T follicular helper cell (primary cell): ENCODE data around the gene SLC16A10.
"Not testable (repeated sequence)": the region's sequence is repeated elsewhere in the genome, so short reads cannot be mapped to it uniquely, and the experiment has no call there.

Experiments used
- DNase-seq: peaks from one replicate; pipeline ENCODE4 v3.0.0-alpha.2; 2020; ENCODE audit warnings: low read depth

Gene SLC16A10

DNA sequence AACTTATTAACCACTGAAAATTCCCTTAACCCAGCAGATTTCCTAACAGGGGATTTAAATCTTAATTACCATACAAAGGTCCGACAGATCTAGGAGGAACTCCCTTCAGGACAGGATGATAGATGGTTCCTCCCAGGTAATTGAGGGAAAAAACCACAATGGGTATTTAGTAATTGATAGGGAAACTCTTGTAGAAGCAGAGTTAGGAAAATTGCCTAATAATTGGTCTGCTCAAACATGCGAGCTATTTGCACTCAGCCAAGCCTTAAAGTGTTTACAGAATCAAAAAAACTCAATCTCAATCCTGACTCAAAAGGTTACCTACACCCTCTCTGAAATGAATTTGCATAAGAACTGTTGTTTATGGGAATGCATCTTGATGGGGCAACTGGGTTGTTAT, 45.4 kb downstream of the SLC16A10 start:
- not testable (repeated sequence) for DNase-seq

DNA sequence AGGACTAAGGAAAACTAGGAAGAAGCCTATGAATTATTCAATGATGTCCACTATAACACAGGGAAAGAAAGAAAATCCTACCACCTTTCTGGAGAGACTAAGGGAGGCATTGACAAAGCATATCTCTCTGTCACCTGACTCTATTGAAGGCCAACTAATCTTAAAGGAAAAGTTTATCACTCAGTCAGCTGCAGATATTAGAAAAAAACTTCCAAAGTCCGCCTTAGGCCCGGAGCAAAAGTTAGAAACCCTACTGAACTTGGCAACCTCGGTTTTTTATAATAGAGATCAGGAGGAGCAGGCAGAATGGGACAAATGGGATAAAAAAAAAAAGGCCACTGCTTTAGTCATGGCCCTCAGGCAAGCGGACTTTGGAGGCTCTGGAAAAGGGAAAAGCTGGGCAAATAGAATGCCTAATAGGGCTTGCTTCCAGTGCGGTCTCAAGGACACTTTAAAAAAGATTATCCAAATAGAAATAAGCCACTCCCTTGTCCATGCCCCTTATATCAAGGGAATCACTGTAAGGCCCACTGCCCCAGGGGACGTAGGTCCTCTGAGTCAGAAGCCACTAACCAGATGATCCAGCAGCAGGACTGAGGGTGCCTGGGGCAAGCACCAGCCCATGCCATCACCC, 47.0 kb downstream of the SLC16A10 start:
- not testable (repeated sequence) for DNase-seq

DNA sequence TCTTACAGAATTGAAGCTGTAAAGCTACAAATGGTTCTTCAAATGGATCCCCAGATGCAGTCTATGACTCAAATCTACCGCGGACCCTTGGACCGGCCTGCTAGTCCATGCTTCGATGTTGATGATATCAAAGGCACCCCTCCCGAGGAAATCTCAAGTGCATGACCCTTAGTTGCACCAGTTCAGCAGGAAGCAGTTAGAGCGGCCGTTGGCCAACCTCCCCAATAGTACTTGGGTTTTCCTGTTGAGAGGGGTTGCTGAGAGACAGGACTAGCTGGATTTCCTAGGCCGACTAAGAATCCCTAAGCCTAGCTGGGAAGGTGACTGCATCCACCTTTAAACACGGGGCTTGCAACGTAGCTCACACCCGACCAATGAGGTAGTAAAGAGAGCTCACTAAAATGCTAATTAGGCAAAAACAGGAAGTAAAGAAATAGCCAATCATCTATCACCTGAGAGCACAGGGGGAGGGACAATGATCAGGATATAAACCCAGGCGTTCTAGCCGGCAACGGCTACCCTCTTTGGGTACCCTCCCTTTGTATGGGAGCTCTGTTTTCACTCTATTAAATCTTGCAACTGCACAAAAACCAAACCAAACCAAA, 50.3 kb downstream of the SLC16A10 start:
- DNase-seq = not testable (repeated sequence)

DNA sequence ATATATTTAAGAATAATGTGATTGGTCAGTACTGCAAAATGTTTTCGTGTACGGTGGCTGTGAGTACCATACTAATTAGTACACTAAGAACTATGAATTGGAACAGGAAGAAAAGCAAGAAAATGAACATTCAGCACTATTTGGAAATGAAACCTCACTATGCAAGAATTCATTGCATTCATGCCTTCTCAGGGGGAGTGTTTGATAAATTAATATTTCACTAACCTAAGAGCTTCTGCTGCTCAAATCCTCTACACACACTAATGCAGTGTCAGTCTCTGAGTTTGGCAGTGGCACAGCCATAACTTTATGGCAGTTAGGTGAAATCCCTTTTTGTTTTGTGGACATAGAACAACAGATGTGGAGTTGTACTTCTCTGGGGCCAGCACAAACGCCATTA, 60.1 kb downstream of the SLC16A10 start:
- DNase-seq = no peak

DNA sequence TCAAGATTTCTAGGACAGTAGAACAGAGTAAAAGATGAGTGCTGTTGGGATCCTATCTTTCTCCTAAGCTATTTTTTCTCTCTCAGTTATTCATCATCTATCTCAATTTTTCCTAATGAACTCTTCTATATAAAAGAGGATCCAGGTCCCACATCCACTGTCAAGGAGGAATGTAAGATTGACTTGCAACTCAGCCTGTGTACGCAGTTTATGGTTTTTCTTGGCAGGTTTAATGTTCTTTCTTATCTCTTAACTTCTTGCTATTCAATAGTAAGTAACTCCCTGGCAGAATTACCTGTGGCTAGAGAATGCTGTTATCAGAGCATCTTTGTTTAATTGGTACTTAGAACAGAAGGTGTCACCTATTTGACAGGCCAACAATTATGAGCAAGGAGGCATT, 60.8 kb downstream of the SLC16A10 start:
- DNase-seq = no peak

DNA sequence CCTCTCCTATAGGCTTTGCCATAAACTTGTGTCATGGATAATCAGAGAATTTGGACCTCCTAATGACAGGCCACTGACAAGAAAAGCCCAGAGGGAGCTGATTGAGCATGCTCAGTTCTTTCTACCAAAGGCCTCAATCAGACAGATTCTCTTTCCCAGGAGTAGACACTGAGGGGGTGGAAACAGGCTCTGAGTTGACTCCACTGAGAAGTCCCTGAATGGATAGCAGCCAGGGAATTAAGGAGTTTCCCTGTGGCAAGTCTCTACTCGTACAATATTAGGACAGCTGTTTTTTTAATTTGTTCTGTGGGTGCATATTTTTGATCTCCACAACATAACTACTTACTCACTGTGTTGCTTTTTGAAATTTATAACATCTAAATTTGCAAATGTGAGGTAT, 63.3 kb downstream of the SLC16A10 start:
- no peak for DNase-seq

DNA sequence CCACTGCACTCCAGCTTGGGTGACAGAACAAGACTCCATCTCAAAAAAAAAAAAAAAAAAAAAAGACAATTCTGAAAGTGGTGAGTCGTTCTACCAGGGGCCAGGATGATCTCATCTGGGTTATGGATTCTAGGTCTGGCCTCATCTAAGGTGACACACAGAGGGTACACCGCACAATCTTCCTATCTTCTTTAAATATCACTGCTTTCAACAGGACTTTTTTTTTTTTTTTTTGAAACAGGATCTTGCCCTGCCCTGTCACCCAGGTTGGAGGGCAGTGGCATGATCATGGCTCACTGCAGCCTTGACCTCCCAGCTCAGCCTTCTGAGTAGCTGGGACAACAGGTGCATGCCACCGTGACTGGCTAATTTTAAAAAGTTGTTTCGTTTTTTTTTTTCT, 67.7 kb downstream of the SLC16A10 start:
- DNase-seq = no peak

DNA sequence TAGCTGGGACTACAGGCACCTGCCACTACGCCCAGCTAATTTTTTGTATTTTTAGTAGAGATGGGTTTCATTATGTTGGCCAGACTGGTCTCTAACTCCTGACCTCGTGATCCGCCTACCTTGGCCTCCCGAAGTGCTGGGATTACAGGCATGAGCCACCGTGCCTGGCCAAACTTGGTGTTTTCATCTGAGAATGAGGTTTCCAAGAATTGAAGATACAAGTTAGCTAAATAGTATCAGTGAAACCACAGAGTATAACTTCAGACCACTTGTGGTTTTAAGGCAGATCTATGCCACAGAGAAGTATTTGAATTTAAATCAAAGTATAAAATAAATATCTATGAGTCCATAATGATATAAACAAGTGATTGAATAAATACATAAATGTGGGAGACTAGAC, 70.1 kb downstream of the SLC16A10 start:
- DNase-seq = no peak

DNA sequence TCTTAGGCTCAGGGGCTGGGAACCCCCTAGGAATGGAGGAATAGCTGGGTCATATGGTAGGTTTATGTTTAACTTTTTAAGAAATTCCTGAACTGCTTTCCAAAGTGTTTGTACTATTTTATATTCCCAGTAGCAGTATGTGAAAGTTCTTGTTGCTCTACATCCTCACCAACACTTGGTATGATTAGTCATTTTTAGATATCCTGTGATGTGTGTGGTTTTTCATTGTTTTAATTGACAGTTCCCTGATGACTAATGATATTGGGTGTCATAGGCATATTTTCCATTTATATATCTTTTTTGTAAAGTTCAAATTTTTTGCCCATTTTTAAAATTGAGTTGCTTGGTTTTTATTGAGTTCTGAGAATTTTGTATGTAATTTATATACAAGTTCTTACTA, 72.3 kb downstream of the SLC16A10 start:
- no peak for DNase-seq

DNA sequence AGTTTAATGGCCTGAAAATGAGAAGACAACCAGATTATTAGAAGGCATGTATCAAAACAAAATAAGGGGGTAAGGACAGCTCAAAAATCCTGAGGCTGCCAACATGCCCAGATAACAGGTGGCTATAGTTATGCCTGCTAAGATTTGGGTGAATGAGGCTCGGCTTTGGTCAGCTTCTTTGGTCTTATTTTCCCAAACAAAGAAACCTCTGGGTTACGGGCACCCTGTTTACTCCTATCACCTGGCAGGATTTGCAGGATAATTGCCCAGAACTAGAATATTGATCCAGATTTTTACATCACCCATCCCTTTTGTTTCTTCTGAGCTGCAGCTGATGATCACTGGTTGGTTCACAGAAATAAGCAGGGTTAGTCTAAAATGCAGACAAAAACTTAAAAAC, 74.3 kb downstream of the SLC16A10 start:
- no peak for DNase-seq

DNA sequence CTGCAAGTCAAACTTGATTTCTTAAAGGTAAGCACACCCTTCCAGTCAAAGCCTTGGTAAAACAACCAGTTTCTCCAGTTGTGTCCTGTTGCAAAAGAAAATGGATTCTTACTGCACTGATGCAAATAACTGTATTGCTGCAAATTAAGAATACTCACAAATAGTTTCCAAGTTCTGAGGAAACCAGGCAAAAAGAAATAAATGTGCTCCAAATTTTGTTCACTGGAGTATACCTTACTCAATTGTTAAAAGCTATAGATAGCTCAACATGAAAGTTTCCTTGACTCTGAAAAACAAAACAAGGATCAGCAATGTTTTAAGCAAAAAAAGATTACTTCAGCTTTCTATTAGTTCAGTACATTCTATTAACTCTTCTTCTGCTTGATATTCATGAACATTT, 75.2 kb downstream of the SLC16A10 start:
- no peak for DNase-seq

DNA sequence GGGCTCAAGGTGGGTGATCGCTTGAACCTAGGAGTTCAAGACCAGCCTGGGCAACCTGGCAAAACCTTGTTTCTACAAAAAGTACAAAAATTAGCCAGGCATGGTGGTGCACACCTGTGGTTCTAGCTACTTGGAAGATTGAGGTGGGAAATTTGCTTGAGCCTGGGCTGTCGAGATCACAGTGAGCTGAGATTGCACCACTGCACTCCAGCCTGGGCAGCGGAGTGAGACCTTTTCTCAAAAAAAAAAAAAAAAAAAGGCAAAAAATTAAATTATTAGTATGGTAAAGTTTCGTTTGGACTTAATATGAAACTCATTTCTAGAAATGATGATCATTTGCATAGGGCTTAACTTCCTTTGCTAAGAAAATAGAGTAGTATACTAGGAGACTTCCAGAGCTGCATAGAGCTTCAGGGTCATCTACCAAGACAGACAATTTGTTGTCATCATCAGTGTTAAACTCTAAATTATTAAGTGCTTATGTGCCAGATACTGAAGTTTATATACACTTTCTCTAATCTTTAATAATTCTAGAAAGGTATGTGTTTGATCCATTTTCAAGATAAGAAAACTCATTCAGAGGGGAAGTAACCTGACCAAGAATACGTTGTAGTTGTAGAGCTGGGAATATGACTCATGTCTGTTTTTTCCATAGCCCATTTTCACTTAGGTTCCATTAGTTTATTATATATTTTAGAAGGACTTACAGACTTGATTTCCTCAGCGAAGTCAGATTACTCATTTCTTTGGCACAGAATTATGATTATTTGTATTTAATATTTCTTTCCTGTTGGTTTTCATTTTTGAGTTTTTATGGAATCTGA, 84.5 kb downstream of the SLC16A10 start:
- no peak for DNase-seq

DNA sequence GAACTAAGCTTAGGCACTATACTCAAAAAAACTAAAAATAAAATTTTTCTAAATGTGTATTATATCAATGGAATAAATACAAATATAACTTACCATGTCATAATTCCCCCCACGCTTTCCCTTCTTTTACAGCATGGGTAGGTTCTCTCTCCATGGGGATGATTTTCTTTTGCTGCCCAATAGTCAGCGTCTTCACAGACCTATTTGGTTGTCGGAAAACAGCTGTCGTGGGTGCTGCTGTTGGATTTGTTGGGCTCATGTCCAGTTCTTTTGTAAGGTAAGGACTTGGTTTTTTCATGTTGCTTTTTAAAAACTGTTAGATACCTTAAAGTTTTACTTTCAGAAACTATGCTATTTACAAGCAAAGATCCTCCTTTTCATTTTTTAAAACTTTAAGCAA, 85.3 kb downstream of the SLC16A10 start:
- no peak for DNase-seq

DNA sequence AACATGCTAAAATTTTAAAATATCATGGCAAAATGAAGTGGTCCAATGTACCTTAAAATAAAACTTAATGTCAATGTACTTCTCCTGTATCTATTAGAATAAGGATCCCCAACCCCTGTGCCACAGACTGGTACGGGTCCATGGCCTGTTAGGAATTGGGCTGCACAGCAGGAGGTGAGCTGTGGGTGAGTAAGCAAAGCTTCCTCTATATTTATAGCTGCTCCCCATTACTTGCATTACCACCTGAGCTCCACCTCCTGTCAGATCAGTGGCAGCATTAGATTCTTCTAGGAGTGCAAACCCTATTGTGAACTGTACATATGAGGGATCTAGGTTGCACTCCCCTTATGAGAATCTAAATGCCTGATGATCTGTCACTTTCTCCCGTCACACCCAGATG, 86.0 kb downstream of the SLC16A10 start:
- no peak for DNase-seq

DNA sequence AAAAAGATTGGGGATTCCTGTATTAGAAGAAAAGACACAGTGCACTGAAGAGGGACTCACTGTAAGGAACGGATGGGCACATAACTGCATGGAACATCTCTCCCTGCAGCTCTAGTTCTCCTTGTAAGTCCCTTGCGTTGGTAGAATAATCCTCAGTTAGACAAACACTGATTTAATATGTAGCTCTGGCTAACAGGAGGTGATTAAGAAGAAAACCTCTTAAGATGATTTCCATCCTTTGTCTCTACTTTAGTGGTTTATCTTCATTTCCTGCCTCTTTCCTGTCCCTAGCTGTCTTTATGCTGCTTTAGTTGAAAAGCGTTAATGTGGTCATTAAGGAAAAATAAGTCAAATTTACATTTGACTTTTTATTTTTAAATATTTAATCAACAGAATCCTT, 86.6 kb downstream of the SLC16A10 start:
- DNase-seq = no peak

DNA sequence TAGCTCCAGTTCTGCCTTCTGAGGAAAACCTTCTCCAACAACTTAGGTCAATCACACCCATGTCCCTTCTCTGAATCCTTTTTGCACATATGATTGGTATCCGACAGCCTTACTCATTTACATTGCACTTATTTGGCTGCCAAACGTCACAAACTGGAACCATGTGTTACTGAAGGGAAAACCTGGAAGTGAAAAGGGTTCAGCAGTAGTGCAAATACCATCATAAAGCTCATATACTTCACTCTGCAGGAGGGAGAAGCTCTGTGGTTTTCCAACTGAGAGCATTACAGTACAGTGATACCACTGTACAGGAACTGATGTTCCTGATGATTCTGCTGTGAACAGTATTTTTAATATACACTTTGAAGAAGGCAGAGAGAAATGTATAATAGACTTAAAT, 87.8 kb downstream of the SLC16A10 start:
- DNase-seq = no peak

DNA sequence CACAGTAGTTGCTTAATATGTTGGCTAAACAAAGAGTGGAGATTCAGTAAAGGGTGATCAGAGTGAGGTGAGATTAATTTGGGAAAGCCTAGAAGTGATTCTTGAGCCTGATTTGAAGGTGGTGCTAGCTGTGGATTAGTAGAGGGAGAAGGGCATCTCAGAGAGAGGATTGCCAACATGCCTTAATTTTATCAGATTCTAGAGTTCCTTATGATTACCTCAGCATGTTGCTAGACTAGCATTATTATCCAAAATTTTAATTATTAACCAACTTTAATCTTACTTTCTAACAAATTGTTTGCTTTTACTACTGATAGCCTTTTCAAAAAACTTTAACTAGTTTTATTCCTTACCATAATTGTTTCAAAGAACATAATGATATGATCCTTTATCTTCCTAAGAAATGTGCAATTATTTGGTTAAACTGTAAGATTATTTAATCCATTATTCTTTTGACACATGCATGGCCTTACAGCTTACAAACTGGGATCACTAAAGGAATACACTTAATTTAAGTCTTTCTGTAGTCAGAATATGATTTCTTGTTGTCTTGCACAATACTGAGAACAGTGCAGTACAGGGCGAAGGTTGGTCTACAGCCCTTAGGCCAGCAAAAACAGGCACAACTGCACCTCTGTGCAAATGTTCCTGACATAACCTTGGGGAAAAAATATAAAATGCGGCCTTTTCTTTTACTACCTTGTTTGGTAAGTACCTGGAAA, 88.9 kb downstream of the SLC16A10 start:
- no peak for DNase-seq

DNA sequence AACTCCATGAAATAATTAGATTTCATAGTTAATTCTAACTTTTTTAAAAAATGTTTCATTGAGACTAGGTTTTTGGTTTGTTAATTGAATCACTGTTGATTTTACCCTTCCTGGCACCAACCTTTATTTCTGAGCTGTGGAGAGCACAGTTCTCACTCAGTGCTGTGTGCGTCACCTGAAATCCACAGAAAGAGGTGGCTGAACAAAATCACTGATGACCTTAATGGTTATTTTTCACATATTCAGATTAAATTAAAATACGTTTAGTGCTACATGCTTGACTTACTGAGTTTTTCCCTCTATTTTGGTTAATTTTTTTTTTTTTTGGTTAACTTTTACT, 89.4 kb downstream of the SLC16A10 start:
- DNase-seq = no peak

DNA sequence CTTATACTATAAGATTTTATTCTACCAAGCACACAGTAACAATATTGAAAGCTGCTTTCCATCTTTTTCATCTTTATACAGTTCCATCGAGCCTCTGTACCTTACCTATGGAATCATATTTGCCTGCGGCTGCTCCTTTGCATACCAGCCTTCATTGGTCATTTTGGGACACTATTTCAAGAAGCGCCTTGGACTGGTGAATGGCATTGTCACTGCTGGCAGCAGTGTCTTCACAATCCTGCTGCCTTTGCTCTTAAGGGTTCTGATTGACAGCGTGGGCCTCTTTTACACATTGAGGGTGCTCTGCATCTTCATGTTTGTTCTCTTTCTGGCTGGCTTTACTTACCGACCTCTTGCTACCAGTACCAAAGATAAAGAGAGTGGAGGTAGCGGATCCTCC, 89.8 kb downstream of the SLC16A10 start:
- DNase-seq = no peak

DNA sequence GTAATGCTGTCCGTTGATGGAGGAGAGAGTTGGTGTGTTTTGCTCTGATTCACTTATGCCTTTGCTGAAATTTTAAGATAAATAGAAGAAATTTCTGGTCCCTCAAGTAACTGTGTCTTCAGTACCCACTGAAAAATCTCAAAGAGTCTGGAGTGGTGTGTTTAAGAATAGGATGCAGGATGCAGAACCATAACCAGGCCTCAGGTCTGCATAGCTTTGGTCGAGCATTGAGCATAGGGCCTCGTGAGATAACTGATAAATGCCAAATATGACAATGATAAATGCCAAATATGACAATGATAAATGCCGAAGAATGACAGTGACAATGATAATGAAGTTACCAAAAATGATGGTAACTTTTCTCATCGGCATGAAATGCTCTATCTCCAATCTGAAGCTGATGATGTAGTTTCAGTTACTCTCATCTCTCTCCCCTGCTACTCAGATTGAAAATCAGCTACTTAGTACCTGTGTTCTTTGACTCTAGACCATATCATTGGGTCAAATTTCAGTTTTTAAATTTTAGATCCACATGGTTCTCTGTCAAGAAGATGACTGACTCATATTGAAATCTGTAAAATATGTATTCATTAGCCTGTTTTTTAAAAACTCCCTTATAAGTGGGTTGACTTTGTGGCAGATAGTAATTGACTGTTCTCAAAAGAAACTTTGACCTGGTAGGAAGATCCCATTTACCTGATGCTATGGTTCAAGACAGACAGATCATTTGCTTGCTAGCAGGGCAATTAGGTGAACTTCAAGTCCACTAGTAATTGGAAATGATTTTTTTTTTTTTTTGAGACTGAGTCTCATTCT, 96.6 kb downstream of the SLC16A10 start:
- DNase-seq = no peak

DNA sequence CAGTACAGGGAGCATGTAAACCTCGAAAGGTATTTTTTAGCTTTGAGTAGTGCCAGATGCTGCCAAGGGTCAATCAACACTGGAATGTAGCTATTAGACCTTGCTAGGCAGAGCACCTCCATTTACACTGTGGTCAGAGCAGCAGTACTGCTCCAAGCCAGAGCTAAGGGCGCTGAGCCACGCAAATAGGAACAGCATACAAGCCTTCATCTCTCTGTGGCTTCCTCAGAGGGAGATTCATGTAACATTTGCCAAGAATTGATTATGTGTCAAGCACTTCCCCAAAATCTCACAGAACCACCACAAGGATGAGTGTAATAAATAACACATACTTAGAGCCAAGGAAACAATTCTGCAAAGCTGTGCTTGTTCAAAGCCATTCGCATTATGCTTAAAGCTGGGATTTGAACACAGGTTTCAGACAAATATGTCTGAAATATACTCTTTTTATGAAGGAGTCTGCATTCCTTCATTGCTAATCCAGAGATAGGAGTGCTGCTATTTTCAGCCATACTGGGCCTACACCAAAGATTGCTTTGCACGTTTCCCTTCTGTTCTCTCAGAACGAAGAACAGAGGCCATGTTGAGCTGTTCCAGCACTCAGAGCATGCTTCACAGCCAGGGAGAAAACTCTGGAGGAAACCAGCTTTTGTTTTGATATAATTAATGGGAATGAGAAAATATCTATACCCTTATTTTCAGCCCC, 97.7 kb downstream of the SLC16A10 start:
- no peak for DNase-seq
